Endometrium (tissue), 2 donors: ENCODE results near the gene SNRPA1.
"Not testable (repeated sequence)": the region's sequence is repeated elsewhere in the genome, so short reads cannot be mapped to it uniquely, and the experiment has no call there.

Experiments used
- FAIRE-seq: peaks from 2 replicates; lab custom pipeline; 2012; peaks lifted over from hg19 to GRCh38; lab: Jason Lieb, UNC
- donor health status: control.
- donor health status: control.

The SNRPA1 gene

GRCh38 chr15:101294731-101295606 lies at the start of gene SNRPA1:
Gene SNRPA1 (minus strand): TSS chr15:101295248. CDS start chr15:101295178, 70 bp downstream.
- no peak for FAIRE-seq

- no peak for FAIRE-seq
These were observed 47.0 kb upstream of the SNRPA1 start for GRCh38 chr15:101342056-101342455.

GRCh38 chr15:101338502-101339057 lies 43.5 kb upstream of the SNRPA1 start:
- no peak for FAIRE-seq

GRCh38 chr15:101337976-101338375 lies 42.9 kb upstream of the SNRPA1 start:
- no peak for FAIRE-seq

GRCh38 chr15:101333907-101334789 lies 39.1 kb upstream of the SNRPA1 start:
- FAIRE-seq = not testable (repeated sequence)

- no peak for FAIRE-seq
These were observed 37.0 kb upstream of the SNRPA1 start for GRCh38 chr15:101332061-101332467.

- FAIRE-seq = no peak
These were observed 34.9 kb upstream of the SNRPA1 start for GRCh38 chr15:101329867-101330380.

- no peak for FAIRE-seq
These were observed 34.3 kb upstream of the SNRPA1 start for GRCh38 chr15:101329309-101329863.

GRCh38 chr15:101328001-101328400 lies 33.0 kb upstream of the SNRPA1 start:
- no peak for FAIRE-seq

- FAIRE-seq = no peak
These were observed 32.2 kb upstream of the SNRPA1 start for GRCh38 chr15:101327147-101327740.

- no peak for FAIRE-seq
These were observed 31.6 kb upstream of the SNRPA1 start for GRCh38 chr15:101326462-101327146.

- FAIRE-seq = no peak
These were observed 30.9 kb upstream of the SNRPA1 start for GRCh38 chr15:101326026-101326315.

- no peak for FAIRE-seq
These were observed 30.4 kb upstream of the SNRPA1 start for GRCh38 chr15:101325263-101326025.

- no peak for FAIRE-seq
These were observed 29.6 kb upstream of the SNRPA1 start for GRCh38 chr15:101324524-101325177.

GRCh38 chr15:101323793-101324523 lies 28.9 kb upstream of the SNRPA1 start:
- no peak for FAIRE-seq

GRCh38 chr15:101322854-101323477 lies 27.9 kb upstream of the SNRPA1 start:
- FAIRE-seq = no peak

- FAIRE-seq = no peak
These were observed 27.1 kb upstream of the SNRPA1 start for GRCh38 chr15:101322016-101322695.

GRCh38 chr15:101320501-101321052 lies 25.5 kb upstream of the SNRPA1 start:
- FAIRE-seq = no peak
